Tibial nerve (tissue), 3 donors: Measurements from ENCODE around the gene VWDE.

Experiments
- POLR2A ChIP-seq, 2 donors: fragments of 450-650 bp; IDR thresholded peaks; one replicate each; pipeline ENCODE4 v1.6.1; 2017; ENCODE audit warnings: antibody characterized with exemption in 2 of 2, mild to moderate bottlenecking in 2 of 2, moderate library complexity in 2 of 2
- TF ChIP-seq, protein P1 (sequence below), 5 experiments: fragments of 200-600 bp in 3 of 5; fragments of 450-650 bp in 2 of 5; sonication (generic) in 3 of 5; IDR thresholded peaks; one replicate each; pipeline ENCODE4 v1.5.1; 2016 to 2019; ENCODE audit warnings: antibody characterized with exemption in 5 of 5, mild to moderate bottlenecking in 3 of 5, moderate library complexity in 2 of 5

DNA sequence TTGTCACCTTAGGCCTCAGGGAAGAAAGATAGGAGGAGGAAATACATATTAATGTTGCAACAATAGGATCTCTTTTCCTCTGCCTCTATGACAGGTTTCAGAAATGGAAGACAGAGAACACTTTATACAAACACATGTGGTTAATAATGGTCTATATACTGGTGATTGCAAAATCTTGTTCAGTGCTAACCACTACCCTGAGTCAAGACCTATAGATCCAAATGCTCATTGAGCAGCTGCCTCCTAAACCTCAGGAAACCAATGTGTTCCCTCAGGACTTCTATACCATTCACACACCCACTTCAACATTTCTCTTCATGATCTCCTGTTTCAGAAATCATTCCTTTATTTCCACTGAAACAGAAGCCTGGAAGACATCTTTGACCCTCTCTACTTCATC is 32.5 kb upstream of the VWDE start:
- TF ChIP-seq, protein P1, sequence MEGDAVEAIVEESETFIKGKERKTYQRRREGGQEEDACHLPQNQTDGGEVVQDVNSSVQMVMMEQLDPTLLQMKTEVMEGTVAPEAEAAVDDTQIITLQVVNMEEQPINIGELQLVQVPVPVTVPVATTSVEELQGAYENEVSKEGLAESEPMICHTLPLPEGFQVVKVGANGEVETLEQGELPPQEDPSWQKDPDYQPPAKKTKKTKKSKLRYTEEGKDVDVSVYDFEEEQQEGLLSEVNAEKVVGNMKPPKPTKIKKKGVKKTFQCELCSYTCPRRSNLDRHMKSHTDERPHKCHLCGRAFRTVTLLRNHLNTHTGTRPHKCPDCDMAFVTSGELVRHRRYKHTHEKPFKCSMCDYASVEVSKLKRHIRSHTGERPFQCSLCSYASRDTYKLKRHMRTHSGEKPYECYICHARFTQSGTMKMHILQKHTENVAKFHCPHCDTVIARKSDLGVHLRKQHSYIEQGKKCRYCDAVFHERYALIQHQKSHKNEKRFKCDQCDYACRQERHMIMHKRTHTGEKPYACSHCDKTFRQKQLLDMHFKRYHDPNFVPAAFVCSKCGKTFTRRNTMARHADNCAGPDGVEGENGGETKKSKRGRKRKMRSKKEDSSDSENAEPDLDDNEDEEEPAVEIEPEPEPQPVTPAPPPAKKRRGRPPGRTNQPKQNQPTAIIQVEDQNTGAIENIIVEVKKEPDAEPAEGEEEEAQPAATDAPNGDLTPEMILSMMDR (IDR thresholded peaks at IDR 0.05): no peak
- no peak for TF ChIP-seq POLR2A (IDR thresholded peaks at IDR 0.05)
